Prostate gland (tissue), 2 donors: ENCODE measurements around the gene ACTRT2. TPM values are rescaled to one million over a fixed set of nuclear protein-coding genes. Genes with fewer than 3 reads are reported as not detected.

Source experiments
- DNase-seq: peaks from one replicate; pipeline ENCODE4 v3.0.0-alpha.2; 2019; ENCODE audit warnings: low spot score
- H3K27ac ChIP-seq, 2 donors: fragments of 200-600 bp; sonication (generic); 2 replicates each; pipeline ENCODE4 v1.5.1; 2017 to 2019
- H3K27me3 ChIP-seq: fragments of 200-600 bp; sonication (generic); replicated peaks from 2 replicates; pipeline ENCODE4 v1.5.1; 2019; ENCODE audit not compliant: insufficient read depth
- H3K36me3 ChIP-seq, 2 donors: fragments of 200-600 bp; sonication (generic); 1 replicate in 1 of 2; 2 replicates in 1 of 2; pipeline versions ENCODE4 v1.5.1 to v1.8.1; 2017 to 2019
- H3K4me1 ChIP-seq: fragments of 200-600 bp; sonication (generic); replicated peaks from 2 replicates; pipeline ENCODE4 v1.5.1; 2019
- H3K4me3 ChIP-seq, 2 donors: fragments of 200-600 bp; sonication (generic); 2 replicates each; pipeline ENCODE4 v1.5.1; 2017 to 2019
- H3K9me3 ChIP-seq: fragments of 200-600 bp; sonication (generic); 2 replicates; pipeline ENCODE4 v1.5.1; 2017
- CTCF ChIP-seq, 4 experiments: fragments of 200-600 bp in 2 of 4; fragments of 450-650 bp in 2 of 4; sonication (generic) in 2 of 4; IDR thresholded peaks; 1 replicate in 3 of 4; 2 replicates in 1 of 4; pipeline ENCODE4 v1.5.1; 2016 to 2019; ENCODE audit warnings: antibody characterized with exemption in 4 of 4, mild to moderate bottlenecking in 2 of 4, moderate library complexity in 2 of 4
- POLR2A ChIP-seq: fragments of 450-650 bp; IDR thresholded peaks from one replicate; pipeline ENCODE4 v1.6.1; 2016; ENCODE audit warnings: antibody characterized with exemption, mild to moderate bottlenecking
- POLR2AphosphoS5 ChIP-seq: sonication (generic); formaldehyde crosslinking; IDR thresholded peaks from one replicate; pipeline ENCODE4 v1.6.1; 2017; ENCODE audit warnings: antibody characterized with exemption
- WGBS: methylation state at CpG from one replicate; pipeline ENCODE4 v1.1.5; 2018; 5-methylcytosine and 5-hydroxymethylcytosine counted together
- intact Hi-C: fragments of 100-400 bp; cut with DNase I; formaldehyde crosslinking; loops from one replicate; pipeline ENCODE4 v1.14.2; 2022
- total RNA-seq, 2 donors: library from RNA; depleted of rRNA; stranded (reverse); fragments of >200 nt; gene quantifications; one replicate each; pipeline ENCODE4 v1.1.0, GENCODE V29; 2016

ACTRT2 gene
- total RNA-seq, 2 donors from 2014 or later, result 7.2 TPM; not detected in 1

- intact Hi-C loops, result no loop called here
- no peak overlapping the region for H3K4me3 ChIP-seq
- no peaks in the 10 kb centered on the region for H3K36me3 ChIP-seq
- H3K9me3 ChIP-seq, result no peaks in the 10 kb centered on the region
- 20% methylated on average over 21 of the region's 21 CpGs for WGBS
- TF ChIP-seq POLR2AphosphoS5 (no peak), CTCF (IDR thresholded peaks at IDR 0.05) (no peak), POLR2A (no peak)
- DNase-seq, result no peak
- no peak overlapping the region for H3K27ac ChIP-seq
- H3K4me1 ChIP-seq, result peaks cover 9% of the 10 kb centered on the region
- H3K27me3 ChIP-seq, result peaks cover 47% of the 10 kb centered on the region
Observed at GRCh38 chr1:3061981-3062615, 40.8 kb downstream of the ACTRT2 start.

- no peak for TF ChIP-seq POLR2AphosphoS5
- TF ChIP-seq POLR2A, result no peak
- TF ChIP-seq CTCF (IDR thresholded peaks at IDR 0.05), result no peak
- Histone ChIP-seq H3K9me3 (no peaks in the 10 kb centered on the region), H3K27ac (no peak overlapping the region), H3K4me3 (no peak overlapping the region), H3K36me3 (no peaks in the 10 kb centered on the region), H3K27me3 (peaks cover 54% of the 10 kb centered on the region), H3K4me1 (peaks cover 10% of the 10 kb centered on the region)
- WGBS, result 8% methylated on average over 46 of the region's 50 CpGs
- intact Hi-C loops, result no loop called here
- no peak for DNase-seq
Observed at GRCh38 chr1:3062616-3063378, 41.5 kb downstream of the ACTRT2 start.

GRCh38 chr1:3063379-3064295, 42.4 kb downstream of the ACTRT2 start:
- Histone ChIP-seq H3K36me3 (no peaks in the 10 kb centered on the region), H3K27ac (no peak overlapping the region), H3K4me3 (peak overlapping the region in 1 of 2 donors; percentile 18), H3K9me3 (no peaks in the 10 kb centered on the region), H3K4me1 (peaks cover 18% of the 10 kb centered on the region), H3K27me3 (peaks cover 54% of the 10 kb centered on the region)
- no peak for DNase-seq
- intact Hi-C loops, result no loop called here
- WGBS, result 10% methylated on average over 60 of the region's 91 CpGs
- no peak for TF ChIP-seq CTCF (IDR thresholded peaks at IDR 0.05)

- intact Hi-C loops, result no loop called here
- DNase-seq, result no peak
Observed at GRCh38 chr1:3064296-3064850, 43.1 kb downstream of the ACTRT2 start.

More at GRCh38 chr1:3064296-3064850, 43.1 kb downstream of the ACTRT2 start:
- H3K27me3 ChIP-seq, result peaks cover 54% of the 10 kb centered on the region
- TF ChIP-seq POLR2AphosphoS5, result no peak
- TF ChIP-seq CTCF (IDR thresholded peaks at IDR 0.05), result no peak
- no peak for TF ChIP-seq POLR2A
- H3K4me1 ChIP-seq, result peaks cover 21% of the 10 kb centered on the region
- H3K36me3 ChIP-seq, result no peaks in the 10 kb centered on the region
- WGBS, result 47% methylated on average over 17 of the region's 17 CpGs
- no peak overlapping the region for H3K27ac ChIP-seq
- no peaks in the 10 kb centered on the region for H3K9me3 ChIP-seq
- H3K4me3 ChIP-seq, result no peak overlapping the region
